ENCODE data around the gene FAM25A.

FAM25A gene

DNA sequence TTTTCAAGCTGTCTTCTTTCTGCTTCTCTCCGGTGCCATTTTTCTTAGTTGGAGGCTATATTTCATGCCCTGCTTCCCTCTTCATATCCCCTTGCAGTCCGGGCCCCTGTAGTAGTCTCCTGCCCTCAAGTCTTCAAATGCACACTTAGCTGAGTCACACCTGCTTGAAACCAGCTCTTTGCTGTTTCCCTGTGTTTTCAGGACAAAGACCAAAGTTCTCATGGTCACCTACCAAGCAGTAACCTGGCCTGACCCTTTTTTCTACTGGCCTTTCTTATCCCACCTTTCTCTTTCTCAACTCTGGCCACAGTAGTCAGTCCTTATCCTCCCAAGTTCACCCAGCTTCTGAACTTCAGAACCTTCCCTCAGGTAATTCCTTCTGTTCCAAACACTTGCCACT, 46.1 kb downstream of the FAM25A start:
- TF ChIP-seq, protein P1, sequence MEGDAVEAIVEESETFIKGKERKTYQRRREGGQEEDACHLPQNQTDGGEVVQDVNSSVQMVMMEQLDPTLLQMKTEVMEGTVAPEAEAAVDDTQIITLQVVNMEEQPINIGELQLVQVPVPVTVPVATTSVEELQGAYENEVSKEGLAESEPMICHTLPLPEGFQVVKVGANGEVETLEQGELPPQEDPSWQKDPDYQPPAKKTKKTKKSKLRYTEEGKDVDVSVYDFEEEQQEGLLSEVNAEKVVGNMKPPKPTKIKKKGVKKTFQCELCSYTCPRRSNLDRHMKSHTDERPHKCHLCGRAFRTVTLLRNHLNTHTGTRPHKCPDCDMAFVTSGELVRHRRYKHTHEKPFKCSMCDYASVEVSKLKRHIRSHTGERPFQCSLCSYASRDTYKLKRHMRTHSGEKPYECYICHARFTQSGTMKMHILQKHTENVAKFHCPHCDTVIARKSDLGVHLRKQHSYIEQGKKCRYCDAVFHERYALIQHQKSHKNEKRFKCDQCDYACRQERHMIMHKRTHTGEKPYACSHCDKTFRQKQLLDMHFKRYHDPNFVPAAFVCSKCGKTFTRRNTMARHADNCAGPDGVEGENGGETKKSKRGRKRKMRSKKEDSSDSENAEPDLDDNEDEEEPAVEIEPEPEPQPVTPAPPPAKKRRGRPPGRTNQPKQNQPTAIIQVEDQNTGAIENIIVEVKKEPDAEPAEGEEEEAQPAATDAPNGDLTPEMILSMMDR (conservative IDR thresholded peaks at IDR 0.05; ENCODE audit: control insufficient read depth, insufficient read depth, low read depth, low read length) = no peak
- H3K4me3 ChIP-seq (ENCODE audit: control insufficient read depth, low read depth, low read length) = no peak overlapping the region
- DNase-seq (ENCODE audit: low read depth) = no peak

DNA sequence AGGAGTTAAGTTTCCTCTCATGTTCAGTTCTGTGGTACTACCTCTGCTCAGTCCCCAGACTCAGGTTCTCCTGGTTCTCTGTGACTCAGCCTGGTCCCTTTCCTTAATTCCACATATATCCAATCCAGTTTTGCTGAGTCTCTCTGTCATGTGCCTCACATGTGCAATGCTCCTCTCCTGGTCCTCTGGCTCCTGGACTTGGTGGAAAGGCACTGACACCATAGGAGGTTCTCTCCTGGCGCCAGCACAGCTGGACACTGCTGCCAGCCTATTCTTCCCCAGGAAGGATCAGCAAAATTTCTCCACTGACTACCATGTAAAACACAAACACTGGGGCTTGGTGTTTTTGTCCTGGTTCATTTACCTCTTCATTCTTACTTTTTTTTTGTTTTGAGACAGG, 46.8 kb downstream of the FAM25A start:
- TF ChIP-seq, protein P1 (conservative IDR thresholded peaks at IDR 0.05; ENCODE audit: control insufficient read depth, insufficient read depth, low read depth, low read length) = no peak
- no peak for DNase-seq (ENCODE audit: low read depth)
- no peak overlapping the region for H3K4me3 ChIP-seq (ENCODE audit: control insufficient read depth, low read depth, low read length)

DNA sequence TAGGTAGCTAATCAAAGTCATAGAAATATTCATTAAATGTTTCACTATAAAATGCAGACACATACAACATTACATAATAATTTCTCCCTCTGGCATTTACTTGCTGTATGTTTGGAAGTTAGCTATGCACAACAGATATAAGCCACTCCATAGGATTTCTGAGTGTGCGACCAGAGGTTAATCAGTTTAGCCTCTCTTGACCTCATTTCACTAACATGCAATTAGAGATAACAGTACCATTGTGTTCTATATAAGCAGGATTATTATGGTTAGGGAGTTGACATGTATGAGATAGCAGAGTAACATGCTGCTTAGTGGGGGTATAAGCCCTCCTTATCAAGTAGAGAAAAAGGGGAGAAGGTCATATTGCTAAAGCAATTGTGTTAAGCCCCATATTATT, 48.2 kb downstream of the FAM25A start:
- DNase-seq (ENCODE audit: low read depth) = no peak
- TF ChIP-seq, protein P1 (conservative IDR thresholded peaks at IDR 0.05; ENCODE audit: control insufficient read depth, insufficient read depth, low read depth, low read length) = no peak

DNA sequence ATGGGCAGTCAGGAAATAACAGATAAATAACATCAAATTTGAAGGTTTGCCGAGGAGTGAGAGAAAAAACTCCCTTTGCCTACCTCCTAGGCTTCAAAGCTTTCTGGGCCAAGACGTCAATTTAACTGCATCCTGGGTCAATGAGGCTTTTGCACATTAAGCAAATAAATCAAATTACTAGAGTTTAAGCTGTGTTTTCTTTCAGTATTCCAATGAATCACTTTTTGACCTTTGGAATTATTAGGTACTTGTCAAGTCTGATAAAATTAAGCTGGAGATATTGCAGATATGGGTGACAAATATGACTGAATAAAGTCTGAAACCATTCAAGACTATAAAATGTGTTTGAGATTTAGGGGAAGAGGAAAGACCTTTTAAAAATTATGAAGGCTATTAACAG, 52.4 kb downstream of the FAM25A start:
- no peak overlapping the region for H3K4me3 ChIP-seq (ENCODE audit: control insufficient read depth, low read depth, low read length)

More for the DNA sequence above, 48.2 kb downstream of the FAM25A start:
- no peak overlapping the region for H3K4me3 ChIP-seq (ENCODE audit: control insufficient read depth, low read depth, low read length)

More for the DNA sequence above, 52.4 kb downstream of the FAM25A start:
- TF ChIP-seq, protein P1 (conservative IDR thresholded peaks at IDR 0.05; ENCODE audit: control insufficient read depth, insufficient read depth, low read depth, low read length) = no peak
- DNase-seq (ENCODE audit: low read depth) = no peak
